HEK293T (cell line): ENCODE data around the gene ADAMTS17.

Experiments used
- CTBP1 ChIP-seq: fragments of 450-650 bp; IDR thresholded peaks from 2 replicates; pipeline ENCODE4 v1.6.1; 2016; ENCODE audit warnings: borderline replicate concordance
- ELF4 ChIP-seq: fragments of 450-650 bp; IDR thresholded peaks from 2 replicates; pipeline ENCODE4 v1.6.1; 2017; ENCODE audit warnings: antibody characterized with exemption
- FOXA1 ChIP-seq: fragments of 450-650 bp; IDR thresholded peaks from 2 replicates; pipeline ENCODE4 v1.6.1; 2016; ENCODE audit warnings: mild to moderate bottlenecking
- FOXK2 ChIP-seq: fragments of 450-650 bp; IDR thresholded peaks from 2 replicates; pipeline ENCODE4 v1.6.1; 2016; ENCODE audit warnings: mild to moderate bottlenecking
- FOXM1 ChIP-seq: fragments of 450-650 bp; IDR thresholded peaks from 2 replicates; pipeline ENCODE4 v1.6.1; 2017; ENCODE audit warnings: mild to moderate bottlenecking, borderline replicate concordance
- HDGF ChIP-seq: fragments of 450-650 bp; IDR thresholded peaks from 2 replicates; pipeline ENCODE4 v1.6.1; 2017; ENCODE audit warnings: antibody characterized with exemption, borderline replicate concordance
- L3MBTL2 ChIP-seq: fragments of 450-650 bp; conservative IDR thresholded peaks from 2 replicates; pipeline ENCODE4 v1.6.1; 2016; ENCODE audit warnings: mild to moderate bottlenecking
- SP1 ChIP-seq: fragments of 450-650 bp; IDR thresholded peaks from 2 replicates; pipeline ENCODE4 v1.6.1; 2017
- SUZ12 ChIP-seq: fragments of 450-650 bp; IDR thresholded peaks from 2 replicates; pipeline ENCODE4 v1.6.1; 2016; ENCODE audit warnings: mild to moderate bottlenecking

DNA sequence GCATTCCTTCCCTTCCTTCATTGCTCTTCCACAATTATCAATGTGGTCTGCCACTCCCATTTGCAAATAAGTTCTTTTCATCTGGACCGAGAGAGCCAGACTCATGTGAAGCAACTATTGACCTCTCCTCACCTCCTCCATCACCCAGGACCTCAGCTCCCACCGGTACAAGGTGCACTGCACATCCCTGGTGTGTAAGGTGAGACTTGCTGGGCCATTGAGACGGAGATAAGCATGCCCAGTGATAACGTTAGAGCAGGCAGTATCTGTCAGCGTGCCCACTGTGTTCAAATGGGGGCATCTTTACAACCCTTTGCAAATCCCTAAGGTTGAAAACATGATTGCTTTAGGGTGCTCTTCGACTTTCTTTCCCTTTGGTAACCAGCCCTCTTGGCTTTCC is 154.8 kb downstream of the ADAMTS17 start:
- TF ChIP-seq CTBP1 = no peak
- TF ChIP-seq SUZ12 = no peak
- no peak for TF ChIP-seq FOXM1
- no peak for TF ChIP-seq L3MBTL2
- TF ChIP-seq FOXA1 = no peak
- TF ChIP-seq FOXK2 = no peak
- no peak for TF ChIP-seq SP1
- TF ChIP-seq ELF4 = no peak
- no peak for TF ChIP-seq HDGF
